Keratinocyte (primary cell): ENCODE data around the gene TAS2R46. TPM values are rescaled to one million over a fixed set of nuclear protein-coding genes. Genes with fewer than 3 reads are reported as not detected.

Experiments
- DNase-seq: peaks from one replicate; pipeline ENCODE4 v3.0.0-alpha.2; 2011; ENCODE audit warnings: low read depth, missing footprints, low spot score
- FAIRE-seq: peaks from 2 replicates; lab custom pipeline; 2011; peaks lifted over from hg19 to GRCh38; lab: Jason Lieb, UNC
- H2AFZ ChIP-seq: 2 replicates; pipeline ENCODE4 v1.6.0; 2012; ENCODE audit warnings: low read length, control low read depth, inconsistent platforms; ENCODE audit not compliant: control insufficient read depth
- H3K27ac ChIP-seq: 2 replicates; pipeline ENCODE4 v1.5.1; 2011; ENCODE audit warnings: low read length; ENCODE audit not compliant: control insufficient read depth, insufficient read depth
- H3K27me3 ChIP-seq: 3 replicates; pipeline ENCODE4 v1.6.0; 2011; ENCODE audit warnings: low read length; ENCODE audit not compliant: control insufficient read depth, insufficient read depth; ENCODE audit errors: extremely low read depth
- H3K36me3 ChIP-seq, 2 experiments: 2 replicates in 1 of 2; 3 replicates in 1 of 2; pipeline ENCODE4 v1.5.1; 2011; ENCODE audit warnings: low read length in 2 of 2, mild to moderate bottlenecking in 1 of 2; ENCODE audit not compliant: control insufficient read depth in 2 of 2, insufficient read depth in 2 of 2; ENCODE audit errors: extremely low read depth in 1 of 2
- H3K4me1 ChIP-seq: 3 replicates; pipeline ENCODE4 v1.5.1; 2011; ENCODE audit warnings: low read length; ENCODE audit not compliant: control insufficient read depth, insufficient read depth; ENCODE audit errors: extremely low read depth
- H3K4me2 ChIP-seq: 3 replicates; pipeline ENCODE4 v1.6.0; 2011; ENCODE audit warnings: low read depth, low read length; ENCODE audit not compliant: control insufficient read depth, insufficient read depth; ENCODE audit errors: extremely low read depth
- H3K4me3 ChIP-seq, 3 experiments: fragments of 200-600 bp in 1 of 3; sonication (generic) in 1 of 3; 2 replicates in 2 of 3; 3 replicates in 1 of 3; pipeline ENCODE4 v1.5.1; 2011 to 2016; ENCODE audit warnings: low read length in 3 of 3, mild to moderate bottlenecking in 3 of 3, control low read depth in 2 of 3, inconsistent platforms in 1 of 3, low read depth in 1 of 3, mixed read lengths in 1 of 3, mixed run types in 1 of 3, moderate library complexity in 1 of 3; ENCODE audit not compliant: control insufficient read depth in 2 of 3, insufficient read depth in 2 of 3; ENCODE audit errors: extremely low read depth in 1 of 3
- H3K79me2 ChIP-seq: 2 replicates; pipeline ENCODE4 v1.6.0; 2012; ENCODE audit warnings: low read length; ENCODE audit not compliant: control insufficient read depth, insufficient read depth
- H3K9ac ChIP-seq: 3 replicates; pipeline ENCODE4 v1.6.0; 2011; ENCODE audit warnings: low read length; ENCODE audit not compliant: control insufficient read depth, insufficient read depth; ENCODE audit errors: extremely low read depth
- H3K9me1 ChIP-seq: 3 replicates; pipeline ENCODE4 v1.6.0; 2011; ENCODE audit warnings: low read length; ENCODE audit not compliant: control insufficient read depth, insufficient read depth; ENCODE audit errors: extremely low read depth
- H3K9me3 ChIP-seq: 2 replicates; pipeline ENCODE4 v1.5.1; 2012; ENCODE audit warnings: low read depth, low read length; ENCODE audit not compliant: control insufficient read depth
- H4K20me1 ChIP-seq: 3 replicates; pipeline ENCODE4 v1.6.0; 2011; ENCODE audit warnings: low read length; ENCODE audit not compliant: control insufficient read depth, insufficient read depth; ENCODE audit errors: extremely low read depth
- CTCF ChIP-seq, 3 experiments: IDR thresholded peaks in 1 of 3; conservative IDR thresholded peaks in 1 of 3; optimal IDR thresholded peaks in 1 of 3; 2 replicates in 2 of 3; 3 replicates in 1 of 3; pipeline versions ENCODE3 to v1.5.1; 2011; ENCODE audit warnings: low read length in 3 of 3, mild to moderate bottlenecking in 3 of 3, moderate library complexity in 2 of 3, control low read depth in 1 of 3, inconsistent platforms in 1 of 3; ENCODE audit not compliant: insufficient read depth in 2 of 3; ENCODE audit errors: extremely low read depth in 1 of 3
- EZH2 ChIP-seq: IDR thresholded peaks from one replicate; pipeline ENCODE4 v1.6.1; 2012; ENCODE audit warnings: inconsistent platforms, mild to moderate bottlenecking, low read length, moderate library complexity
- dilution Hi-C: fragments of 300-500 bp; cut with MboI; formaldehyde crosslinking; loops from one replicate; pipeline ENCODE4 v1.7.0; 2020; ENCODE audit warnings: low sequenced_read_pairs; ENCODE audit not compliant: extremely low pct_ligation_motif_present
- polyA plus RNA-seq, 5 experiments: library from polyadenylated mRNA; depleted of rRNA in 3 of 5; stranded (reverse) in 3 of 5; stranded (forward) in 1 of 5; unstranded in 1 of 5; fragments of >200 nt; gene quantifications; 1 replicate in 1 of 5; 2 replicates in 3 of 5; 3 replicates in 1 of 5; pipeline versions ENCODE4 v1.2.1 to v1.2.3, GENCODE V29; 2011 to 2012; ENCODE audit warnings: missing spikeins in 2 of 5, low read depth in 1 of 5, low replicate concordance in 1 of 5
- small RNA-seq, 3 experiments: library from RNA; depleted of rRNA; stranded (forward); fragments of <200 nt; gene quantifications; one replicate each; pipeline ENCODE3, GENCODE V24; 2012; ENCODE audit warnings: low read depth in 3 of 3, low replicate concordance in 1 of 3; ENCODE audit not compliant: insufficient read length in 3 of 3

Gene TAS2R46
- polyA plus RNA-seq, 1 donor (not counting 4 experiments of a cell fraction or from before 2014, with no cell fraction given) = 0.10 TPM

GRCh38 chr12:11014234-11014633, 47.9 kb downstream of the TAS2R46 start:
- DNase-seq = no peak
- Histone ChIP-seq H3K9ac (no peak overlapping the region), H4K20me1 (no peaks in the 10 kb centered on the region), H3K4me1 (no peaks in the 10 kb centered on the region), H3K27me3 (no peaks in the 10 kb centered on the region), H3K9me3 (no peaks in the 10 kb centered on the region), H2AFZ (no peak overlapping the region), H3K27ac (no peak overlapping the region), H3K9me1 (no peaks in the 10 kb centered on the region), H3K36me3 (no peaks in the 10 kb centered on the region), H3K4me2 (no peak overlapping the region), H3K4me3 (no peak overlapping the region), H3K79me2 (no peaks in the 10 kb centered on the region)
- no peak for TF ChIP-seq CTCF (optimal IDR thresholded peaks at IDR 0.05 in 1 of 3, IDR thresholded peaks at IDR 0.05 in 1 of 3, conservative IDR thresholded peaks at IDR 0.05 in 1 of 3; ENCODE audit: extremely low read depth in 1 of 3, insufficient read depth in 2 of 3, low read length in 3 of 3)
- TF ChIP-seq EZH2 = no peak
- dilution Hi-C loops = no loop called here
- FAIRE-seq = peak; percentile 61

Small RNA genes lying within 50 kb of the gene (small RNA-seq; reads per million reads assigned to genes)
- 0 reads per million in 3 experiments for gene AC018630.1

Other genes starting within 250 kb of the TAS2R46 start
- gene TAS2R10, start 235.9 kb downstream of the TAS2R46 start, polyA plus RNA-seq = 0.10 to 0.22 TPM in 2 of 3 replicates, not detected in the other
- 2.5 to 4.0 TPM (median 2.7 TPM) in 3 replicates for gene PRR4, start 212.8 kb downstream of the TAS2R46 start, polyA plus RNA-seq
- gene PRH1, start 178.0 kb downstream of the TAS2R46 start, polyA plus RNA-seq = 4.5 to 5.5 TPM (median 4.9 TPM) in 3 replicates
- gene TAS2R13, start 152.7 kb downstream of the TAS2R46 start, polyA plus RNA-seq = 0.08 to 0.14 TPM in 2 of 3 replicates, not detected in the other
- gene PRH2, start 133.1 kb downstream of the TAS2R46 start, polyA plus RNA-seq = 0.12 to 0.13 TPM in 2 of 3 replicates, not detected in the other
- gene TAS2R14, start 123.0 kb downstream of the TAS2R46 start, polyA plus RNA-seq = 0.58 to 1.2 TPM (median 0.63 TPM) in 3 replicates
- gene TAS2R50, start 75.4 kb downstream of the TAS2R46 start, polyA plus RNA-seq = 0.10 TPM in 1 of 3 replicates, not detected in the others
- 0.08 to 0.43 TPM (median 0.41 TPM) in 3 replicates for gene TAS2R20, start 64.0 kb downstream of the TAS2R46 start, polyA plus RNA-seq
- 0.17 to 0.31 TPM in 2 of 3 replicates, not detected in the other for gene TAS2R19, start 39.7 kb downstream of the TAS2R46 start, polyA plus RNA-seq
- 0.08 to 0.28 TPM in 2 of 3 replicates, not detected in the other for gene TAS2R31, start 30.9 kb downstream of the TAS2R46 start, polyA plus RNA-seq
- 0.34 TPM in 1 of 3 replicates, not detected in the others for gene TAS2R43, start 30.0 kb upstream of the TAS2R46 start, polyA plus RNA-seq
- gene TAS2R30, start 72.3 kb upstream of the TAS2R46 start, polyA plus RNA-seq = 0.03 to 0.18 TPM in 2 of 3 replicates, not detected in the other
- 2.5 to 3.9 TPM (median 2.6 TPM) in 3 replicates for gene SMIM10L1, start 108.9 kb upstream of the TAS2R46 start, polyA plus RNA-seq
- not detected in 3 replicates for gene TAS2R42, start 124.6 kb upstream of the TAS2R46 start, polyA plus RNA-seq
- not detected in 3 replicates for gene PRB3, start 207.4 kb upstream of the TAS2R46 start, polyA plus RNA-seq
- not detected in 3 replicates for gene PRB4, start 248.1 kb upstream of the TAS2R46 start, polyA plus RNA-seq